Measurements from ENCODE around the gene PURA.

- TF ChIP-seq CREB1 (IDR thresholded peaks at IDR 0.05; ENCODE audit: low read depth) = no peak
- TF ChIP-seq EP300 (IDR thresholded peaks at IDR 0.05; ENCODE audit: borderline replicate concordance) = no peak
- no peak for TF ChIP-seq MAX (IDR thresholded peaks at IDR 0.05)
- no peak for TF ChIP-seq TAF1 (IDR thresholded peaks at IDR 0.05; ENCODE audit: low read depth)
- TF ChIP-seq YY1 (IDR thresholded peaks at IDR 0.05; ENCODE audit: low read depth) = no peak
- no peak for TF ChIP-seq FOXM1 (IDR thresholded peaks at IDR 0.05; ENCODE audit: borderline replicate concordance, low read depth)
- no peak for TF ChIP-seq RAD21 (IDR thresholded peaks at IDR 0.05; ENCODE audit: low read depth)
Observed at GRCh38 chr5:140117523-140117922, 3.6 kb downstream of the PURA start.
